Neural crest cell (in vitro differentiated cells): ENCODE measurements around the gene BRD1. TPM values are rescaled to one million over a fixed set of nuclear protein-coding genes. Genes with fewer than 3 reads are reported as not detected.

Experiments
- DNase-seq: peaks from one replicate; pipeline ENCODE4 v3.0.0; 2021; ENCODE audit warnings: low read depth, mixed read lengths, low spot score
- H3K27ac Mint-ChIP-seq: one replicate; pipeline ENCODE4 v1.8.0; 2021; ENCODE audit warnings: mild to moderate bottlenecking, mixed read lengths; ENCODE audit not compliant: unreplicated experiment
- H3K27me3 Mint-ChIP-seq: 2 replicates; pipeline ENCODE4 v1.8.0; 2021; ENCODE audit warnings: low read depth, mild to moderate bottlenecking, mixed read lengths
- H3K36me3 Mint-ChIP-seq: 2 replicates; pipeline ENCODE4 v1.8.0; 2021; ENCODE audit warnings: low read depth, mild to moderate bottlenecking, mixed read lengths
- H3K4me1 Mint-ChIP-seq: 2 replicates; pipeline ENCODE4 v1.8.0; 2021; ENCODE audit warnings: mixed read lengths
- H3K4me3 Mint-ChIP-seq: one replicate; pipeline ENCODE4 v1.8.0; 2021; ENCODE audit warnings: mild to moderate bottlenecking, mixed read lengths
- H3K9me3 Mint-ChIP-seq: 2 replicates; pipeline ENCODE4 v1.8.0; 2021; ENCODE audit warnings: mixed read lengths
- CTCF ChIP-seq: fragments of 200-600 bp; sonication (generic); conservative IDR thresholded peaks from 2 replicates; pipeline ENCODE4 v1.5.0; 2021; ENCODE audit warnings: antibody characterized with exemption, mild to moderate bottlenecking
- total RNA-seq: library from RNA; stranded (reverse); gene quantifications from 2 replicates; pipeline ENCODE4 v1.2.1, GENCODE V29; 2021

BRD1 gene
- total RNA-seq, 1 donor from 2014 or later: 59.1 TPM

GRCh38 chr22:49803737-49804375 lies 23.8 kb downstream of the BRD1 start:
- H3K27ac Mint-ChIP-seq: no peak overlapping the region
- H3K9me3 Mint-ChIP-seq: peaks cover 2% of the 10 kb centered on the region
- no peak for TF ChIP-seq CTCF
- no peaks in the 10 kb centered on the region for H3K27me3 Mint-ChIP-seq
- H3K4me3 Mint-ChIP-seq: no peak overlapping the region
- no peak for DNase-seq
- H3K36me3 Mint-ChIP-seq: peaks cover 23% of the 10 kb centered on the region
- H3K4me1 Mint-ChIP-seq: no peaks in the 10 kb centered on the region

DNA sequence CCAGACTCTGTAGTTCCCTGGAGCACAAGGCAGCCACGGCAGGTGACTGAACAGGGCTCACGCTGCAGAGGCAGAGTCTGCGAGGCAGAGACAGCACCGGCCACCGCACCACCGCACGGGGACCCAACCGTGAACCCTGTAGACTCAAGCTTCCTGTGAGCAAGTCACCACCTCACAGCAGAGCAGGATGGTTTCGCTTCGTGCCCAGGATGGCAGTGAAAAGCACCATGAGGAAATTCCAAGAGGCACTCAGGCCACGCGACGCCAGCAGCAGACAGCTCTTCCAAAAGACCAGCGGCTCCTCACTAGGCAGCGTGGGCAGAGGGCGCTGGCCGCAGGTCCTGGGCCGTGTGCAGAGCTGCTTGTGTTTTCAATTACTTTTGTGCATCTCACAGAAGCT lies 24.5 kb downstream of the BRD1 start:
- Mint-ChIP-seq H3K4me1 (no peaks in the 10 kb centered on the region), H3K27me3 (no peaks in the 10 kb centered on the region), H3K36me3 (peaks cover 21% of the 10 kb centered on the region), H3K27ac (no peak overlapping the region), H3K9me3 (peaks cover 2% of the 10 kb centered on the region), H3K4me3 (no peak overlapping the region)
- DNase-seq: no peak
- TF ChIP-seq CTCF: no peak

GRCh38 chr22:49801391-49802060 lies 26.1 kb downstream of the BRD1 start:
- Mint-ChIP-seq H3K9me3 (no peaks in the 10 kb centered on the region), H3K4me3 (no peak overlapping the region), H3K36me3 (peaks cover 15% of the 10 kb centered on the region), H3K4me1 (no peaks in the 10 kb centered on the region), H3K27ac (no peak overlapping the region), H3K27me3 (no peaks in the 10 kb centered on the region)
- TF ChIP-seq CTCF: no peak
- no peak for DNase-seq

DNA sequence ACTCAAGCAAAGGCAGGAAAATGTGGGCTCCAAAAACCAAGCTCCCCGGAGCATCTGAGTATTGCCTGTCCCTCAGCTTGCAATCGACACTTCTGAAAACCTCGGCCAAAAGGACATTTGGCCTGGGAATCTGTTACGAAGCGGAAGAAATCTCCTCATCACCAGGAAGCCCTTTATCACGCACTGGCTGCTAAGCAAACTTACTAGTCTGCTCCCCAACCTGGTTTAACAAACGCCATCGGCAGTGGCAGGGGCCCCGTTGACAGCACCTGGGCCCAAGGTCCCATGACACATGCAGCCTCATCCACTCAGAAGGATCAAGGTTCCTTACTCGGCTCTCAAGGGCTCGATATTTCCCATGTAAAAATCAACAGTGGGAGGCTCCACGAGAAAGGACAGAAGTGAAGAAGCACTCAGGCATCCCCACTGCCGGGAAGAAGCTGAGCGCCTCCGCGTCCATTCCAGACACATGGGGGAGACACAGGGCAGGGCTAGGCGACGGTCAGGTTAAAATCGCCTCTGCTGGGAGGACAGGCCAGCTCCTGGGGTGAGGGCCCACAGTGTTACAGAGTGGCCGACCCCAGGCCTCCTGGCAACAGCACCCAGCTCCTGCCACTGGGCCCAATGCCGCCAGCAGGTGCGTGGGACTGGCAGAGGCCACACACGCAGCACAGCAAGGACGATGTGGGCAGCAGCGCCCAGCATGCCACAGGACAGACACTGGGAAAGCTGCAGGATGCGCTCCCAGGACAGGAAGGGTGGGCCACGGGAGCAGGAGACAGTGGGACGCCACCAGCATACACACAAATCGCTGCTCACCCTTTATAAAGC lies 27.1 kb downstream of the BRD1 start:
- Mint-ChIP-seq H3K4me3 (no peak overlapping the region), H3K36me3 (peaks cover 10% of the 10 kb centered on the region), H3K9me3 (no peaks in the 10 kb centered on the region), H3K27ac (peak overlapping the region; percentile 87), H3K27me3 (no peaks in the 10 kb centered on the region), H3K4me1 (no peaks in the 10 kb centered on the region)
- no peak for TF ChIP-seq CTCF
- DNase-seq: no peak

DNA sequence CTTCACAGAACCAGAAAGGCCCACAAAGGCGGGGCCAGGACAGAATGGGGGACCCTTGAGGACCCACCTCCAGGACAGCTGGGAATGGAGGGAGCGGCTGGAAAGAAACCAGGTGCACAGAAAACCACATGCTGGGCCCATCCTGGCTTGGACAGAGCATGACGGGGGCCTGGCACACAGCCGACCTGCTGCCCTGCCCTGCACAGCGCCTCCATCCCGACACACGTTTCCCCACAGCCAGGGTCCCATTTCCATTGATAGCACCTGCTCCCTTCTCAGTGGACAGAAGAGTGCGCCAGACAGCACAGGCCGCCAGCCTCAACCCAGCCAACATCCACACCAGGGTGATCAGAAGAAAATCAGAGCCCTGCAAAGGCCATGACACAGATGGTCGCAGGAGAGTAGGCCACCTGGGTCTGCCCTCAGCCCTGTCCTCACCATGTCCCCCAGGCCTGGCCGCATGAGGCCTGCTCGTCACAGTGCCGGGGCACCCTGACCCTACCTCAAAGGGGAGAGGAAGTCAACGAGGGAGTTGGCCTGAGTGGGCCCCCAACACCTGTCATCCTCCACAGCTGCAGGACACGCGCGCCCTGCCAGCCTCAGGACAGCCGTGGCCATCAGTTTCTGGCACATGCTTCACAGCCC lies 28.1 kb downstream of the BRD1 start:
- peaks cover 10% of the 10 kb centered on the region for H3K36me3 Mint-ChIP-seq
- no peak overlapping the region for H3K4me3 Mint-ChIP-seq
- H3K27ac Mint-ChIP-seq: no peak overlapping the region

More for the DNA sequence above, 28.1 kb downstream of the BRD1 start:
- Mint-ChIP-seq H3K9me3 (no peaks in the 10 kb centered on the region), H3K27me3 (no peaks in the 10 kb centered on the region), H3K4me1 (no peaks in the 10 kb centered on the region)
- DNase-seq: no peak
- TF ChIP-seq CTCF: no peak
